Caki2 (cell line): ENCODE data around the gene IRS2. TPM values are rescaled to one million over a fixed set of nuclear protein-coding genes. Genes with fewer than 3 reads are reported as not detected.
"Not testable (repeated sequence)": the region's sequence is repeated elsewhere in the genome, so short reads cannot be mapped to it uniquely, and the experiment has no call there.

Source experiments
- DNase-seq: peaks from one replicate; pipeline ENCODE4 v3.0.0-alpha.2; 2015; ENCODE audit warnings: low read depth
- in situ Hi-C: cut with HindIII; loops from 2 replicates; pipeline ENCODE4 v1.10.0; 2016; ENCODE audit warnings: low sequenced_read_pairs, low pct_unique_long_range_greater_than_20kb, mixed read lengths
- total RNA-seq: library from RNA; depleted of rRNA; stranded (reverse); fragments of >200 nt; shearing (Covaris generic); gene quantifications from 2 replicates; pipeline ENCODE4 v1.2.3, GENCODE V29; 2014; ENCODE audit warnings: low replicate concordance; rRNA removed

The IRS2 gene, protein sequence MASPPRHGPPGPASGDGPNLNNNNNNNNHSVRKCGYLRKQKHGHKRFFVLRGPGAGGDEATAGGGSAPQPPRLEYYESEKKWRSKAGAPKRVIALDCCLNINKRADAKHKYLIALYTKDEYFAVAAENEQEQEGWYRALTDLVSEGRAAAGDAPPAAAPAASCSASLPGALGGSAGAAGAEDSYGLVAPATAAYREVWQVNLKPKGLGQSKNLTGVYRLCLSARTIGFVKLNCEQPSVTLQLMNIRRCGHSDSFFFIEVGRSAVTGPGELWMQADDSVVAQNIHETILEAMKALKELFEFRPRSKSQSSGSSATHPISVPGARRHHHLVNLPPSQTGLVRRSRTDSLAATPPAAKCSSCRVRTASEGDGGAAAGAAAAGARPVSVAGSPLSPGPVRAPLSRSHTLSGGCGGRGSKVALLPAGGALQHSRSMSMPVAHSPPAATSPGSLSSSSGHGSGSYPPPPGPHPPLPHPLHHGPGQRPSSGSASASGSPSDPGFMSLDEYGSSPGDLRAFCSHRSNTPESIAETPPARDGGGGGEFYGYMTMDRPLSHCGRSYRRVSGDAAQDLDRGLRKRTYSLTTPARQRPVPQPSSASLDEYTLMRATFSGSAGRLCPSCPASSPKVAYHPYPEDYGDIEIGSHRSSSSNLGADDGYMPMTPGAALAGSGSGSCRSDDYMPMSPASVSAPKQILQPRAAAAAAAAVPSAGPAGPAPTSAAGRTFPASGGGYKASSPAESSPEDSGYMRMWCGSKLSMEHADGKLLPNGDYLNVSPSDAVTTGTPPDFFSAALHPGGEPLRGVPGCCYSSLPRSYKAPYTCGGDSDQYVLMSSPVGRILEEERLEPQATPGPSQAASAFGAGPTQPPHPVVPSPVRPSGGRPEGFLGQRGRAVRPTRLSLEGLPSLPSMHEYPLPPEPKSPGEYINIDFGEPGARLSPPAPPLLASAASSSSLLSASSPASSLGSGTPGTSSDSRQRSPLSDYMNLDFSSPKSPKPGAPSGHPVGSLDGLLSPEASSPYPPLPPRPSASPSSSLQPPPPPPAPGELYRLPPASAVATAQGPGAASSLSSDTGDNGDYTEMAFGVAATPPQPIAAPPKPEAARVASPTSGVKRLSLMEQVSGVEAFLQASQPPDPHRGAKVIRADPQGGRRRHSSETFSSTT (N-terminal part only)
- total RNA-seq, result 18.1 and 21.2 TPM in 2 replicates

- DNase-seq, result peak; percentile 91
- in situ Hi-C loops, result no loop called here
Measured at GRCh38 chr13:109786457-109787134, at the start of gene IRS2. TSS of gene IRS2 (minus strand) at chr13:109786583. CDS start at chr13:109786053, 530 bp downstream.

DNA sequence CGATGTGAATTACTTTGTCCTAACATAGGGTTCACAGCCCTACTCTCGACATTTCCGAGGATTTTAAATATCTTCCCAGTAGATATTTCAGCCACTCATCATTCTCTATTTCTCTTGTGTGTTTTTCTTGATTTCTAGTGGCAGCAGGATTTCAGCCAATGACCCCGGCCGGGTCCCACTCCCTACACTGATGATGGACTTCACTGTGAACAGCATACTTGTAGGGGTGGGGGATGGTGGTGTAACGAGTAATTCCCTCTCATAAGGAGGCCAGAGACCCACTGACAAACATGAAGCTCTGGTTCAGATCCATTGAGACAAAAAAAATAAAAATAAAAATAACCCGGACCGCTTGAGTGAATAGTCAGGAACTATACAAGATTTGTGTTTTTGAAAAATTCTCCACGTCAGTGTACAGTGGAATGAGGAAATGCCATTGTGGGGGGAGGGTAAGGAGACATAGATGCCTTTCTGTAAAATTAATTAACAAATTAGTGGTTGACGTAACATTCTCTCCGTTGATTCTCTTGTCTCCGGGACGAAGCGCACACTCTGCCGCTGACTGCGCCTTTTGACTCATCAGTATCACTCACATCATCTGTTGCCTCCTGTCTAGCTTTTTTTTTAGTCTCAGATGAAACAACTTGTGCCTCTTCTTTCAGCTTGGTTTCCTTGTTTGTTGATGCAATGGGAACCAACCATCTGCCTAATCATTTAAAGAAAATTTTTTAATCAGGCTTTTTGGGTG lies 48.8 kb upstream of the IRS2 start:
- DNase-seq, result no peak
- in situ Hi-C loops, result no loop called here

DNA sequence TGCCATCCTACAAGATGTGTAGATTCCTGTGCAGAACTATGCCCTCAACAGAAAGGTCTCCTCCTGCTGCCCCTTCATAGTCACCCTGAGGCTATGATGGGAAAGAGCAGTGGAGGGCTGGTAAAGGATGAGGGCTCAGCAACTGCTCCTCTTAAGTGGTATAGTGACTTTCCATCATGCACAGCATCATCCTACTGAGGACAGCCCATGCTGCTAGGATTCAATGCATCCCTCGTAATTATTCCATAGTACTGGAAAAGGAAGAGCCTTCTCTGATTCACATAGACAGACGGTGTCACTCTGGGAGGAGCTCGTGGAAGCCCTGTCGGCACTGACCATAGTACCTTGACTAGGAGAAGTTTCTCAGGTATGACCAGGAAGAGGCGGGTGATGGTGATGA lies 47.6 kb upstream of the IRS2 start:
- in situ Hi-C loops, result no loop called here
- no peak for DNase-seq

DNA sequence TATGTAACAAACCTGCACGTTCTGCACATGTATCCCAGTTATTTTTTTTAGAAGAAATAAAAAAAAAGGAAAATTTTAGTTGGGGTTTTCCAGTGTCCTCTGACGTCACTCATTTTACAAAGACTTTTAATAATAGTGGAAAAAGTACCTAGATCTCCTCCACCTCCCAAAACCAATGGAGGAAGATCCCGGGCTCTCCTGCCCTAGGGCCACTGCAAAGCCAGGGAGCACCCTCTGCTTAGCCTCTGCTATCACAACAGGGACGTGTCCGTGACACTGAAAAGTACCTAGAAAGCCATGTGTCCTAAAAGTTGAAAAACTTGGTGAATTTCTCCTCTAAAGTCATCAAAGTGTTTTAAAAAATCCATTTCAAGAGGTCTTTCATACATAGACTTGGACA lies 46.7 kb upstream of the IRS2 start:
- in situ Hi-C loops, result no loop called here
- DNase-seq, result no peak

DNA sequence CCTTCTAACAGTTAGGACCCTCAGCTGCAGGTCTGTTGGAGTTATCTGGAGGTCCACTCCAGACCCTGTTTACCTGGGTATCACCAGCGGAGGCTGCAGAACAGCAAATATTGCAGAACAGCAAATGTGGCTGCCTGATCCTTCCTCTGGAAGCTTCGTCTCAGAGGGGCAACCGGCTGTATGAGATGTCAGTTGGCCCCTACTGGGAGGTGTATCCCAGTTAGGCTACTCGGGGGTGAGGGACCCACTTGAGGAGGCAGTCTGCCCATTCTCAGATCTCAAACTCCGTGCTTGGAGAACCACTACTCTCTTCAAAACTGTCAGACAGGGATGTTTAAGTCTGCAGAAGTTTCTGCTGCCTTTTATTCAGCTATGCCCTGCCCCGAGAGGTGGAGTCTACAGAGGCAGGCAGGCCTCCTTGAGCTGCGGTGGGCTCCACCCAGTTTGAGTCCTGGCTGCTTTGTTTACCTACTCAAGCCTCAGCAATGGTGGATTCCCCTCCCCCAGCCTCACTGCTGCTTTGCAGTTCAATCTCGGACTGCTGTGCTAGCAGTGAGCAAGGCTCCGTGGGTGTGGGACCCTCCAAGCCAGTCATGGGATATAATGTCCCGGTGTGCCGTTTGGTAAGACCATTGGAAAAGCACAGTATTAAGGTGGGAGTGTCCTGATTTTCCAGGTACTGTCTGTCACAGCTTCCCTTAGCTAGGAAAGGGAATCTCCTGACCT lies 42.4 kb upstream of the IRS2 start:
- DNase-seq, in situ Hi-C loops: not testable (repeated sequence)

- DNase-seq, in situ Hi-C loops: not testable (repeated sequence)
Measured at GRCh38 chr13:109823201-109823600, 36.8 kb upstream of the IRS2 start.

GRCh38 chr13:109821103-109821502 lies 34.7 kb upstream of the IRS2 start:
- in situ Hi-C loops, result no loop called here
- peak; percentile 51 for DNase-seq

DNA sequence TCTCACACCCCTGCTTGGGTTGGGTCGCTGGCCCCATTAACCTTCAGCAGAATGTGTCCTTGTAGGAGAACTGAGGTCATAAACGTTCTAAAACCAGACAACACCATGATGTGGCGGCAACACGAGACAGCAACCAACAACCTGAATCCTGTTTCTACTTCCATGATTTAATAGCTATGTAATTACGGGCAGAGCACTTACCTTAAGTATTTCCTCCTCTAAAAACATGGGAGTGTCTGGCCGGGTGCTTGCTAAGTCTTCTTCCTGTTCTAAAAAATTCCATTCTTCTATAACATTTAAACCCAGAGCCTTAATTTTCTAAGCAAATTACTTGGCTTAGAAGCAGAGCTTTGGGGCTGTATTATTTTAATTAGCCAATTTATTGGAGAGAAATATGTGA lies 33.5 kb upstream of the IRS2 start:
- in situ Hi-C loops, result no loop called here
- no peak for DNase-seq

DNA sequence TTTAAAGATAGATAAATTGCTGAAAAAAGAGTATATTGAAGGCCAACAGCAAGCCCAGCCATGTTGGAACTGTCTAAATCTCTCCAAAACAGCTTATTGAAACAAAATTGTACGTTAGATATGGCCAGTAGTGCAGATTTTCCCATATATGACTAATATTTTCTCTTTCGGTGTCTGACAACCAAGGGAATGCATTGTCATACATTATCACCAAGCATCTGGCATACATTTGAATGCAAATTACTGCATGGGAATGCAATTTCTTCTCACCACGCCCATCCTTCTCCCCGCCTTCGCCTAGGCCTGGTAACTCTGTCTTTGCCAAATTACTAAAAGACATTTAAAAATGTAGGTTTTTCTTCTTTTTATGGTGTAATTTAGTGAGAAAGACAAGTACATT lies 32.5 kb upstream of the IRS2 start:
- DNase-seq, result no peak
- in situ Hi-C loops, result no loop called here

DNA sequence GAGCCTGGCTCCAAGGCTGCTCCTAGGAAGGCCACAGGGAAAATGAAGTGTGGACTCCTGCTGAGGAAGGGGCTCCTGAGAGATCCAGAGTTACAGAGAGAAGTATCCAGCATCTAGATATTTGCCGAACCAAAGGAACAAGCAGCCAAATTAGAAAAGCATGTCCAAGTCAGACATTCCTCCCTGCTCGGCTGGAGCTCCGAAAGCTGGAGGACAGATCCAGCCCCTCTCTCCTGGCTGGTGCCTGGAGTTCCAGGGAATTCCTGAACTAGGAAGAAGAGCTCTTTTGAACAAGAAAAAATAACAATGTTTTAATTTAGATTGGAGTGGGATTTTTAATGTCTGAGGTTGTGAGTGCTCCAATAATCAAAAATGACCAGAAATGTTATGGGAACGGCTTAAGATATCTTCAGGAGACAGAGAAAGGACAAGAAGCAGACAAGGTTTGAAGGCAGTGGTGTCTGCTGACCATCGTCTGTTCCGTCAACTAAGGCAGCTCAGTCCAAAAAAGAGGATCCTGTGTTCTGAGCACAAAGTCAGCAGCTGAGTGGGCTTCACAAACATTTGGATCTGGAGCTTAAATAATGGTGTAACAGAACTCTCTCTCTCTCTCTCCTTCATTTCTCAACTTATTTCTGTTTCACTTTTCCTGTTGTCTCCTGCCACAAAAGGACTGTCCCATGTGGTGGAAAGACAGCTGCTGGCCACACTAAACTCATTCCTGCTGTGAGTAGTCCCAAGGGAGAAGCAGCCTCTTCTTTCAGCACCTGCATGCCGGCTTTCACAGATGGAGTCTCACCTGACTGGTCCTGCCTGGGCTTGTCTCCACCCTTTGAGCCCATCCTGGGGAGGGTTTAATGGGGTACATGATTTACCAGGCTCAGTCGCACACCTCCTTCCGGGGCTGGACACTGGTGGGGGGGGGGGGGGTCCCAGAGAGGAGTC lies 31.5 kb upstream of the IRS2 start:
- DNase-seq, result no peak
- in situ Hi-C loops, result no loop called here

- no peak for DNase-seq
- in situ Hi-C loops, result no loop called here
Measured at GRCh38 chr13:109816808-109817203, 30.4 kb upstream of the IRS2 start.

- in situ Hi-C loops, result no loop called here
- peak; percentile 14 for DNase-seq
Measured at GRCh38 chr13:109816112-109816807, 29.9 kb upstream of the IRS2 start.

DNA sequence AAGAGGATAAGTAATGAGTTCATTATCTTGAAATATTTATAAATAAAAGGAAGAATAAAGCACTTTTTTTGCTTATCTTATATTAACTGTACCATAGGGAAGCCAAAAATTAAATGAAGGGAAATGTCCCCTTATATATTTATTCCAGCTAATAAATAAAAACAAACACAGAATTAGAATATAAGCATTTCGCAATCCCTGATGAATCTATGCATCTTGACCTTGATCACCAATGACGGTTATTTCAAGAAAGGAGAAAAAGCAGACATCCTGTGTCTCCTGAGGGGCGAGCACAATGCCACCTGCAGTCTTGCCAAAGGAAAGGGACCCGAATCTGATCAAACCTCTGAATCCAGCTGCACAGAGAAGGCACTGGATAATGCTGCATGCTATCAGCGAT lies 29.3 kb upstream of the IRS2 start:
- in situ Hi-C loops, result no loop called here
- DNase-seq, result no peak

GRCh38 chr13:109813663-109814062 lies 27.3 kb upstream of the IRS2 start:
- no peak for DNase-seq
- in situ Hi-C loops, result no loop called here

GRCh38 chr13:109812382-109812781 lies 26.0 kb upstream of the IRS2 start:
- in situ Hi-C loops, result no loop called here
- no peak for DNase-seq
